ENCODE data around the gene DEPP1.

DNA sequence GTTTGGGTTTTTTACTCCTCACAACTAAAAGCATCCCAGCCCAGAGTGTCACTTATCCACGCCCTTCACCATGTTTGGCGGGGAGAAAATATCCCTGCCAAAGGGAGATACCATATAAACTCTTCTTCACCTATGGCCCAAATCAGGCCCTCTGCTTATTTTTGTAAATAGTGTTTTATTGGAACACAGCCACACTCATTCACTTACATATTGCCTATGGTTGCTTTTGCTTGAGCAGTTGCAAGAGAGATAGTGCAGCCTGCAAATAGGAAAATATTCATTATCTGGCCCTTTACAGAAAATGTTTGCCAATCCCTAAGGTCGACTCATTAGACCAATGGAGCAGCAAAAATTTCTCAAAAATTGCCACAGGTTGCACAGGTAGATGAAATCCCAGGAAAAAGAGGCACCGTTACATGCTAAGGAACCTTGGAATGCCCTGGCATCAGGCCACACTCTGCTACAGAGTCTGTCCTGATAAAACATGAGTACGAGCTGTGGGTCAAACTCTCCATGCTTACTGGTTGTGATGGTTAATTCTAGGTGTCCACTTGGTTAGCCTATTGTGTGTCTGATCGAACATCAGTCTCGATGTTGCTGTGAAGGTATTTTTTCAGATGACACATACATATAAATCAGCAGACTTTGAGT, 26.9 kb downstream of the DEPP1 start:
- TF ChIP-seq, protein P1, sequence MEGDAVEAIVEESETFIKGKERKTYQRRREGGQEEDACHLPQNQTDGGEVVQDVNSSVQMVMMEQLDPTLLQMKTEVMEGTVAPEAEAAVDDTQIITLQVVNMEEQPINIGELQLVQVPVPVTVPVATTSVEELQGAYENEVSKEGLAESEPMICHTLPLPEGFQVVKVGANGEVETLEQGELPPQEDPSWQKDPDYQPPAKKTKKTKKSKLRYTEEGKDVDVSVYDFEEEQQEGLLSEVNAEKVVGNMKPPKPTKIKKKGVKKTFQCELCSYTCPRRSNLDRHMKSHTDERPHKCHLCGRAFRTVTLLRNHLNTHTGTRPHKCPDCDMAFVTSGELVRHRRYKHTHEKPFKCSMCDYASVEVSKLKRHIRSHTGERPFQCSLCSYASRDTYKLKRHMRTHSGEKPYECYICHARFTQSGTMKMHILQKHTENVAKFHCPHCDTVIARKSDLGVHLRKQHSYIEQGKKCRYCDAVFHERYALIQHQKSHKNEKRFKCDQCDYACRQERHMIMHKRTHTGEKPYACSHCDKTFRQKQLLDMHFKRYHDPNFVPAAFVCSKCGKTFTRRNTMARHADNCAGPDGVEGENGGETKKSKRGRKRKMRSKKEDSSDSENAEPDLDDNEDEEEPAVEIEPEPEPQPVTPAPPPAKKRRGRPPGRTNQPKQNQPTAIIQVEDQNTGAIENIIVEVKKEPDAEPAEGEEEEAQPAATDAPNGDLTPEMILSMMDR (IDR thresholded peaks at IDR 0.05), result no peak
- no peak for TF ChIP-seq POLR2A (IDR thresholded peaks at IDR 0.05)
